Activated naive CD4-positive, alpha-beta T cell (primary cell): ENCODE data around the gene NCS1.

Experiments
- DNase-seq, 4 experiments: peaks; one replicate each; lab custom pipeline; 2025; lab: John Stamatoyannopoulos, UW

The NCS1 gene

GRCh38 chr9:130177898-130178805 is 5.9 kb downstream of the NCS1 start:
- no peak for DNase-seq

- DNase-seq, result no peak
Observed at GRCh38 chr9:130179331-130179907, 7.2 kb downstream of the NCS1 start.

GRCh38 chr9:130180516-130180915 is 8.3 kb downstream of the NCS1 start:
- no peak for DNase-seq

DNA sequence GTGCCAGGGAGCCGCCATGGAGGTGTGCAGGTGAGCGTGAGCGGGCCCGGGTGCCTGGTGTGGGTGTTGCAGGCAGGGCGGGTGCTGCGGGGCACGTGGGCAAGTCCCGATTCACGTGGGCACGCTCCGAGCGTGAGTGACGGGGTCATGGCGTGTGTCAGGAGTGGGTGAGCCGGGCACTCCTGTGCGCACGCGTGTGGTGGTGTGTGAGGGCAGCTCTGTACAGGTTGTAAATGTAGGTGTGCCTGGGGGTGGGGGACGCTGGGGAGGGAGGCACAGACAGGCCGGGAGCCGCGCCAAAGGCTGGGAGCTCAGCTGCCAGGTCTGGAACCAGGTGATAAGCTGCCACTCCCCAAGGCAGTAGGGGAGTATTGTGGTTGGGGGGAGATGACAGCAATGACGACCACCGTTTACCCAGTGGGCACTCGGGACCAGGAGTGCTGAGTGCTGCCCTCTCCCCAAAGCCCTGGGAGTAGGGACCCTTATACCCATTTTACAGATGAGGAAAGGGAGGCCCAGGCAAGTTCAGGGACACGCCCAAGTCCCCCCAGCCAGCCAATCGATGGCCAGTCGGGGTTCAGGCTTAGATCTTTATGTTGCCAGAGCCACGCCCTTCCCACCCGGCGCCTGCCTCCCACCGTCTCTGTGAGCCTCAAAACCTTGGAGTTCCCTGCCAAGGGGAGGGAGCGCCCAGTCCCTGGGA is 9.6 kb downstream of the NCS1 start:
- no peak for DNase-seq

GRCh38 chr9:130182381-130182909 is 10.2 kb downstream of the NCS1 start:
- no peak for DNase-seq

- no peak for DNase-seq
Observed at GRCh38 chr9:130183133-130183762, 11.0 kb downstream of the NCS1 start.

DNA sequence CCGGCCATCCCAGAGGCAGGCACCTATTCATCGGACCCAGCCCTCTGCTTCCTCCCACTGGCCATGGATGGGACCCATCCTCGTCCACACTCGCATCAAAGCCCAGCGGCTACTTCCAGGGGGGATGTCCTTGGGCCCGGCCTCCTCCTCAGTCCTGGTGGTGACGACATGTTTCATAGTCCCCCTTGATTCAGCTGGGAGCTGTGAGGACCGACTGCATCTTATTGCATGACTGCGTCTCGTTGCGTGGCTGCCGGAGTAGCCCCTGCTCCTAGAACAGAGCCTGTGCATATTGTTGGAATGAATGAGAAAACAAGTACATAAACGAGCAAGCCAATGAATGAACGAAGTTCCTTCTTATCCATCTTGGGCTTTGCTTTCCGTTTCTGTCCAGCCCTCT is 12.8 kb downstream of the NCS1 start:
- DNase-seq, result no peak

GRCh38 chr9:130185490-130186031 is 13.4 kb downstream of the NCS1 start:
- no peak for DNase-seq

DNA sequence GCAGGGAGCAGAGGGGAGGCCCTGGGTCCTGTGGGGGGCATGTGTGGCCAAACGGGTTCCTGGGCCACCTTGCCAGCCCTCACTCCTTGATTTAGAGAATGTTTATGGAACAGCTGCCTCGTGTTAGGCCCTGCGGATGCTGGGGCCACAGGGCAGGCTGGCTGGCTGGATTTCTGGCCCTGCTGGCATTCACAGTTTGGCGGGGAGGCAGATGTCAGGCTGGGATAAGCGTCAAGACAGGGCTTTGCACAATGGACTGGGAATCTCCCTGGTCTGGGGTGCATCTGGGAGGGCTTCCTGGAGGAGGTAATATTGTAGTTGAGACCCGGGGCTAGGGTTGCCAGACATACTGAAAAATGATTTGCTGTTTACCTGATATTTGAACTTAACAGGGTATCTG is 13.8 kb downstream of the NCS1 start:
- no peak for DNase-seq

GRCh38 chr9:130186839-130187522 is 14.8 kb downstream of the NCS1 start:
- no peak for DNase-seq

DNA sequence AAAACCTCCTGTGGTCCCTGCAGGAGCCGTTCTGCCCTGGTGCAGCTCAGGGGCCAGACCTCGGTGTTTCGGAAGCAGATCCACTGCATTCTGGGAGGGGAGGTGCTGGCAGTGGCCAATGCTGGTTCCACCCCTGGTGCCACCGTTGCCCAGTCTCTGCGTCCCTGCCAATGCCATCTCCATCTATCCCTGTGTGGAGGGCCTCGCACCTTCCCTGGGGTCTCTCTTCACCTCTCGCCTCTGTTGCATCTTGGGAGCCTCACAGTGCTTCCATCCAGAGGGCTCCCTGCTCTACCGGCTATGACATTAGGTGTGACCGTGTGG is 15.3 kb downstream of the NCS1 start:
- DNase-seq, result no peak

- DNase-seq, result no peak
Observed at GRCh38 chr9:130188860-130189481, 16.8 kb downstream of the NCS1 start.

DNA sequence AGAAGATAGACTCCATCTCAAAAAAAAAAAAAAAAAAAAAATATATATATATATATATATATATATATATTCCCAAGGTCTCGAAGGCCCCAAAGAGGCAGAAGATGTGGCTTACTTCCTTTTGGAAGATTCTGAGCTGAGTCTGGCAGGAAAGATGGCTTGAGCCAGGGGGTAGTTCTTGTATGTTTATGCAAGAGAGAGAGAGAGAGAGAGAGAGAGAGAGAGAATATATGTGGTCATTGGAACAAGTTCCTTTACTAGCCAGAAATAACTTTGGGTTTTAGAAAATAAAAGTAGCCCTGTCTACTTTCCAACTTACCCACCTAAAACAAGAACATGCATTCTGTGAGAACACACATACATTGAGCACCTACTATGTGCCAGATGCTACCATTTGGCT is 17.6 kb downstream of the NCS1 start:
- no peak for DNase-seq

GRCh38 chr9:130191068-130191748 is 19.0 kb downstream of the NCS1 start:
- DNase-seq, result no peak

DNA sequence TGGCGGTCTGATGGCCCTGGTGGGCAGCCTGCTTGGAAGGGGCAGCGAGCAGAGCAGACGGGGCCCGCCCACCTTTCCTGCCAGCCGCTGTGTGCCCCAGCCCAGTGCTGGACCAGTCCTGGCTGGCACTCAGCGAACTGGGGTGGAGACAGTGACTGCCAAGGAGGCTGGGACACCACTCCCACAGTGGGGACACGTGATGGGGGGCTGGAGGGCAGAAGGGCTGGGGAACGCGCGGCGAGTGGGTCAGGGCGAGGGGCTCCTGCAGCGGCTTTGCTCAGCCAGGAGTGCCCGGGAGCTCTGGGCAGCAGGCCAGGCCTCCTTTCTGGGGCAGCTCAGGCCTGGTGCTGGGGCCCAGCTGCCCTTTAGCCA is 19.5 kb downstream of the NCS1 start:
- no peak for DNase-seq

DNA sequence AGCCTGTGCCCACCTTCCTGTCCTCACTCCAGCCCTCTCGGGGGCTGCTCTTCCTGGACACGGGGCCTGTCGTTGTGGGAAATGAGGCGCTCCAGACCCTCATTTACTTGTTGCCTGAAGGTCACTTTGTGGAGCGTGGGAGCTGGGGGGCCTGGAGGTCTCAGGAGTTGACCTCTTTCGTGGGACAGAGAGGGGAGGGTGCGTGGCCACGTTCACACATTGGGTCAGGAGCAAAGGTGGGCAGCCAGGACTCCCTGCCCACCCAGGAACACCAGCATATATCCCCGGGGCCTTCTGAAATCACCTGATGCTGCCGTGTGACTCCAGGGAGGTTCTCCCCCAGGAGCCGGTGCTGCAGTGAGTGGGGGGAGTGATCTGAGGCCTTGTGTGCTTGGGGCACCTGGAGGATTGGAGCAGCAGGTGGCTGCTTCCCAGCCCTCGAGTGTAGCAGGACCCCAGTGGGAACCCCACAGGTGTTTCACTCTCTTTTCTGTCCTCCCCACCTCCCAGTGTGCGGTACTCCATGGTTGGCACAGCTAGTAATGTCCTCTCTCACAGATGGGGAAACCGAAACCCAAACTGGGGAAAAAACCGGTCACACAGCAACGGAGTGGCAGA is 20.3 kb downstream of the NCS1 start:
- no peak for DNase-seq

DNA sequence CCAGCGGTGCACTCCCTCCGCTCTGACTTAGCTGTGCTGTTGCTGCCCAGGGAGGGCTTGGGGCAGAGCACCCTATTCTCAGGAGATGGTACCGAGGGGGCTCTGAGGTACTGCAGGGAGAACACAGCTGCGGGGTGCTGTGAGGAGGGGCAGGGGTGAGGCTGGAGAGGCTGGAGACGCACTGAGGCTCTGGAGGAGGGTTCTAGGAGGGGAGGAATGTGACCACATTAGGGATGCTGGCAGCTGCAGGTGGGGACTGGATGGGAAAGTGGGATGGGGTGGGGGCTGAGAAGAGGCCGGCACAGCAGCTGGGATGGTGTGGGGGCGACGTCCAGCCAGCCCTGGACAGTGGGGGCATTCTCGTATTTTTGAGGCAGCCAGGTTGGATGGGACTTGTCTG is 20.9 kb downstream of the NCS1 start:
- no peak for DNase-seq

GRCh38 chr9:130193531-130194377 is 21.6 kb downstream of the NCS1 start:
- DNase-seq, result no peak

- no peak for DNase-seq
Observed at GRCh38 chr9:130194378-130194932, 22.3 kb downstream of the NCS1 start.
